Ovary (tissue), 1 donor: ENCODE measurements around the gene AP1G1.

ENCODE experiments used
- EP300 ChIP-seq: sonication (generic); formaldehyde crosslinking; IDR thresholded peaks from one replicate; pipeline ENCODE4 v1.6.1; 2017; ENCODE audit warnings: antibody characterized with exemption
- POLR2A ChIP-seq: fragments of 450-650 bp; IDR thresholded peaks from one replicate; pipeline ENCODE4 v1.6.1; 2017; ENCODE audit warnings: antibody characterized with exemption, mild to moderate bottlenecking, moderate library complexity

GRCh38 chr16:71767060-71767900 lies 41.4 kb downstream of the AP1G1 start:
- TF ChIP-seq POLR2A = no peak
- no peak for TF ChIP-seq EP300
